Activated CD4-positive, alpha-beta memory T cell treated with anti-CD3 and anti-CD28 coated beads for 36 hours (primary cell): Measurements from ENCODE around the gene GNG14. TPM values are rescaled to one million over a fixed set of nuclear protein-coding genes. Genes with fewer than 3 reads are reported as not detected.
"Not testable (repeated sequence)": the region's sequence is repeated elsewhere in the genome, so short reads cannot be mapped to it uniquely, and the experiment has no call there.

Experiments
- CTCF ChIA-PET: fragments of 350-600 bp; sonication (Branson Sonifier 250); formaldehyde crosslinking; loops from one replicate; lab custom pipeline; 2021; ENCODE audit warnings: antibody characterized with exemption, inconsistent platforms; lab: Charles Lee
- POLR2A ChIA-PET: fragments of 350-600 bp; sonication (Branson Sonifier 250); formaldehyde crosslinking; loops from one replicate; lab custom pipeline; 2021; ENCODE audit warnings: antibody characterized with exemption; lab: Charles Lee
- DNase-seq: peaks from one replicate; pipeline ENCODE4 v3.0.0-alpha.2; 2020
- H3K27ac Mint-ChIP-seq: one replicate; pipeline ENCODE4 v1.8.0; 2021; ENCODE audit warnings: mixed read lengths
- H3K27me3 Mint-ChIP-seq: one replicate; pipeline ENCODE4 v1.8.0; 2021; ENCODE audit warnings: mixed read lengths
- H3K36me3 Mint-ChIP-seq: one replicate; pipeline ENCODE4 v1.8.0; 2021; ENCODE audit warnings: mixed read lengths
- H3K4me1 Mint-ChIP-seq: one replicate; pipeline ENCODE4 v1.8.0; 2021; ENCODE audit warnings: low read depth, mixed read lengths
- H3K4me3 Mint-ChIP-seq: one replicate; pipeline ENCODE4 v1.8.0; 2021; ENCODE audit warnings: mild to moderate bottlenecking, mixed read lengths
- H3K9me3 Mint-ChIP-seq: one replicate; pipeline ENCODE4 v1.8.0; 2021; ENCODE audit warnings: mixed read lengths
- intact Hi-C: fragments of 100-400 bp; cut with micrococcal nuclease; formaldehyde crosslinking; loops from one replicate; pipeline ENCODE4 v1.15.1; 2023
- total RNA-seq, 2 experiments: library from RNA; stranded (reverse); gene quantifications; one replicate each; pipeline ENCODE4 v1.2.3, GENCODE V29; 2021

Gene GNG14
- total RNA-seq, 2 experiments from 2014 or later = not detected

GRCh38 chr19:12697425-12697824, 9.6 kb downstream of the GNG14 start:
- peaks cover 14% of the 10 kb centered on the region for H3K4me1 Mint-ChIP-seq
- not testable (repeated sequence) for DNase-seq, H3K9me3 Mint-ChIP-seq, H3K27ac Mint-ChIP-seq, H3K27me3 Mint-ChIP-seq
- intact Hi-C loops = loop anchor here (2.0 kb wide), 1 partner anchor 25 kb away; the partner anchor contains the start of gene TNPO2
- POLR2A ChIA-PET = interaction anchor here (1.5 to 2.5 kb wide), 3 partner anchors 16 to 240 kb away, joined by 3 to 14 read pairs (median 12); partner anchors contain the start of gene DHPS
- CTCF ChIA-PET = interaction anchor here (1.0 to 2.6 kb wide), 5 partner anchors 12 to 63 kb away, joined by 3 to 12 read pairs (median 3); no protein-coding TSS in a partner anchor
- H3K36me3 Mint-ChIP-seq = peaks cover 13% of the 10 kb centered on the region
- peak overlapping the region; percentile 26 for H3K4me3 Mint-ChIP-seq

DNA sequence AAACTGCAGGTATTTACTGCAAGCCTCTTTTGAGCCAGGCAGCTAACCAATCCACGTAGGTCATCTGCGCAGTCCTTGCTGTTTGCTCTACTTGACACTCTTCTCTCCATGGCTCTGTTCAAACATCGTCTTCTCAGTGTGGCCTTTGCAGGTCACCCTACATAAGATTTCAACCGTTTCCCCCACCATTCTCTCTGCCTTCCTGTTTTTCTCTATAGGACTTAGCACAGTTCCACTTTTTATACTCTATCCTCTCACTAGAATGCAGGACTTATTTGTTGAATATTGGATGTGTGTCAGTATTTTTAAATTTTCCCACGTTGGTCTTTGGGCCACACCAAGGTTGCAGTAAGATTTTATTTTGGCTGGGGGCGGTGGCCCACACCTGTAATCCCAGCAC, 10.3 kb downstream of the GNG14 start:
- intact Hi-C loops = no loop called here
- peak overlapping the region; percentile 22 for H3K4me3 Mint-ChIP-seq
- no peaks in the 10 kb centered on the region for H3K9me3 Mint-ChIP-seq
- POLR2A ChIA-PET = no interaction called here
- no peak for DNase-seq
- CTCF ChIA-PET = interaction anchor here (1.0 to 1.2 kb wide), 3 partner anchors 12 to 62 kb away, joined by 3 read pairs; no protein-coding TSS in a partner anchor
- peaks cover 15% of the 10 kb centered on the region for H3K36me3 Mint-ChIP-seq
- H3K4me1 Mint-ChIP-seq = peaks cover 14% of the 10 kb centered on the region
- no peaks in the 10 kb centered on the region for H3K27me3 Mint-ChIP-seq
- H3K27ac Mint-ChIP-seq = no peak overlapping the region

GRCh38 chr19:12701596-12702282, 13.9 kb downstream of the GNG14 start:
- no peaks in the 10 kb centered on the region for H3K9me3 Mint-ChIP-seq
- H3K36me3 Mint-ChIP-seq = peaks cover 40% of the 10 kb centered on the region
- ChIA-PET CTCF (interaction anchor here (0.6 kb wide), 1 partner anchor 46 kb away, joined by 3 read pairs; no protein-coding TSS in a partner anchor), POLR2A (no interaction called here)
- no peak overlapping the region for H3K4me3 Mint-ChIP-seq
- intact Hi-C loops = no loop called here
- H3K27me3 Mint-ChIP-seq = no peaks in the 10 kb centered on the region
- no peak for DNase-seq
- no peak overlapping the region for H3K27ac Mint-ChIP-seq
- peaks cover 4% of the 10 kb centered on the region for H3K4me1 Mint-ChIP-seq

GRCh38 chr19:12703046-12703445, 15.2 kb downstream of the GNG14 start:
- intact Hi-C loops = no loop called here
- peaks cover 44% of the 10 kb centered on the region for H3K36me3 Mint-ChIP-seq
- ChIA-PET POLR2A (no interaction called here), CTCF (interaction anchor here (0.9 kb wide), 1 partner anchor 57 kb away, joined by 3 read pairs; no protein-coding TSS in a partner anchor)
- H3K4me1 Mint-ChIP-seq = peaks cover 2% of the 10 kb centered on the region
- no peak overlapping the region for H3K27ac Mint-ChIP-seq
- H3K4me3 Mint-ChIP-seq = no peak overlapping the region
- H3K27me3 Mint-ChIP-seq = no peaks in the 10 kb centered on the region
- DNase-seq = peak; percentile 17
- no peaks in the 10 kb centered on the region for H3K9me3 Mint-ChIP-seq

- peaks cover 48% of the 10 kb centered on the region for H3K36me3 Mint-ChIP-seq
- H3K9me3 Mint-ChIP-seq = no peaks in the 10 kb centered on the region
- H3K27ac Mint-ChIP-seq = no peak overlapping the region
- H3K27me3 Mint-ChIP-seq = no peaks in the 10 kb centered on the region
- POLR2A ChIA-PET = no interaction called here
- CTCF ChIA-PET = no interaction called here
- H3K4me3 Mint-ChIP-seq = no peak overlapping the region
- no peaks in the 10 kb centered on the region for H3K4me1 Mint-ChIP-seq
- DNase-seq = no peak
- intact Hi-C loops = no loop called here
Observed at GRCh38 chr19:12705169-12705568, 17.4 kb downstream of the GNG14 start.

- no peaks in the 10 kb centered on the region for H3K9me3 Mint-ChIP-seq
- intact Hi-C loops = no loop called here
- H3K4me3 Mint-ChIP-seq = no peak overlapping the region
- DNase-seq = no peak
- H3K27me3 Mint-ChIP-seq = no peaks in the 10 kb centered on the region
- POLR2A ChIA-PET = no interaction called here
- H3K4me1 Mint-ChIP-seq = no peaks in the 10 kb centered on the region
- CTCF ChIA-PET = no interaction called here
- H3K27ac Mint-ChIP-seq = no peak overlapping the region
- H3K36me3 Mint-ChIP-seq = peaks cover 52% of the 10 kb centered on the region
Observed at GRCh38 chr19:12705654-12706331, 18.0 kb downstream of the GNG14 start.

GRCh38 chr19:12706332-12706718, 18.5 kb downstream of the GNG14 start:
- ChIA-PET CTCF (no interaction called here), POLR2A (interaction anchor here (0.6 kb wide), 1 partner anchor 16 kb away, joined by 3 read pairs; no protein-coding TSS in a partner anchor)
- no peak for DNase-seq
- H3K27ac Mint-ChIP-seq = no peak overlapping the region
- intact Hi-C loops = no loop called here
- no peaks in the 10 kb centered on the region for H3K9me3 Mint-ChIP-seq
- peaks cover 51% of the 10 kb centered on the region for H3K36me3 Mint-ChIP-seq
- H3K4me3 Mint-ChIP-seq = no peak overlapping the region
- no peaks in the 10 kb centered on the region for H3K4me1 Mint-ChIP-seq
- no peaks in the 10 kb centered on the region for H3K27me3 Mint-ChIP-seq

DNA sequence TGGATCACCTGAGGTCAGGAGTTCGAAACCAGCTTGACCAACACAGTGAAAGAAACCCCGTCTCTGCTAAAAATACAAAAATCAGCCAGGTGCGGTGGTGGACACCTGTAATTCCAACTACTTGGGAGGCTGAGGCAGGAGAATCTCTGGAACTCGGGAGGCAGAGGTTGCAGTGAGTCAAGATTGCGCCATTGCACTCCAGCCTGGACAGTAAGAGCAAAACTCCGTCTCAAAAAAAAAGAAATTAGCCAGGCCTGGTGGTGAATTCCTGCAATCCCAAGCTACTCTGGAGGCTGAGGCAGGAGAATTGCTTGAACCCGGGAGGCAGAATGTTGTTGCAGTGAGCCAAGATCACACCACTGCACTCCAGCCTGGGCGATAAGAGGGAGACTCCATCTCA, 20.8 kb downstream of the GNG14 start:
- POLR2A ChIA-PET = interaction anchor here (0.6 kb wide), 1 partner anchor 26 kb away, joined by 3 read pairs; no protein-coding TSS in a partner anchor
- Mint-ChIP-seq H3K4me3 (no peak overlapping the region), H3K9me3 (no peaks in the 10 kb centered on the region), H3K4me1 (no peaks in the 10 kb centered on the region), H3K27ac (no peak overlapping the region), H3K27me3 (no peaks in the 10 kb centered on the region), H3K36me3 (peaks cover 50% of the 10 kb centered on the region)
- DNase-seq = no peak
- CTCF ChIA-PET = interaction anchor here (0.6 to 1.0 kb wide), 2 partner anchors 15 to 88 kb away, joined by 3 read pairs; no protein-coding TSS in a partner anchor
- intact Hi-C loops = no loop called here

DNA sequence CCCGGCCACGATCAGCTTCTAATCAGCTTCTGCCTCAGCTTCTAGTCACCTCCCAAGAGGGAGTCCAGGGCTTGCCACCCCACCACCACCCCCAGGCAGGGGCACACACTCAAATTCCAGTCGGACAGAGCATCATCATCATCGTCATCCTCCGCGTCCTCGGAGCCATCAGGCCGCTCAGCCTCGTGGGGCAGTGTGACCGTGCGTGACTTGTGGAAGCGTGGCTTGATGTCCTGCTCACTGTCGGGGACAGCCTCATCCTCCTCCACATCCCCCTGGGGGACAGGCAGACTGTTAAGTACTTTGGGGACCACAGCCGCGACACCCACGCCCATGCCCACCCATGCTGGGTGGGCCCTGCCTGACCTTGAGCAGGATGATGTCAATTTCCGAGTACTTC, 23.4 kb downstream of the GNG14 start:
- no peak overlapping the region for H3K4me3 Mint-ChIP-seq
- no peak overlapping the region for H3K27ac Mint-ChIP-seq
- DNase-seq = no peak
- ChIA-PET POLR2A (no interaction called here), CTCF (interaction anchor here (1.4 kb wide), 1 partner anchor 47 kb away, joined by 4 read pairs; no protein-coding TSS in a partner anchor)
- peaks cover 47% of the 10 kb centered on the region for H3K36me3 Mint-ChIP-seq
- intact Hi-C loops = no loop called here
- no peaks in the 10 kb centered on the region for H3K27me3 Mint-ChIP-seq
- no peaks in the 10 kb centered on the region for H3K9me3 Mint-ChIP-seq
- H3K4me1 Mint-ChIP-seq = no peaks in the 10 kb centered on the region

DNA sequence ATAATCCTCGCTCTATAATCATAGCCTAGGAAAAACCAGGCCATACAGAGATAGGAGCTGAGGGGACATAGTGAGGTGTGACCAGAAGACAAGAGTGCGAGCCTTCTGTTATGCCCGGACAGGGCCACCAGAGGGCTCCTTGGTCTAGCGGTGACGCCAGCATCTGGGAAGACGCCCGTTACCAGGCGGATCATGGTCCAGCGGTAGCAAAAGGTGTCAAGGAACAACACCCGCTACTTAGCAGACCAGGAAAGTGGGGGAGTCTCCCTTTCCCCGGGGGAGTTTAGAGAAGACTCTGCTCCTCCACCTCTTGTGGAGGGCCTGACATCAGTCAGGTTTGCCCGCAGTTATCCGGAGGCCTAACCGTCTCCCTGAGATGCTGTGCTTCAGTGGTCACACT, 24.3 kb downstream of the GNG14 start:
- peak; percentile 40 for DNase-seq
- H3K27ac Mint-ChIP-seq, H3K4me1 Mint-ChIP-seq, POLR2A ChIA-PET, H3K9me3 Mint-ChIP-seq, H3K4me3 Mint-ChIP-seq, CTCF ChIA-PET, intact Hi-C loops, H3K27me3 Mint-ChIP-seq: not testable (repeated sequence)
- peaks cover 43% of the 10 kb centered on the region for H3K36me3 Mint-ChIP-seq

GRCh38 chr19:12713304-12713703, 25.5 kb downstream of the GNG14 start:
- DNase-seq, CTCF ChIA-PET, H3K27ac Mint-ChIP-seq, H3K4me3 Mint-ChIP-seq, H3K27me3 Mint-ChIP-seq, intact Hi-C loops, H3K9me3 Mint-ChIP-seq, H3K4me1 Mint-ChIP-seq, POLR2A ChIA-PET: not testable (repeated sequence)
- peaks cover 41% of the 10 kb centered on the region for H3K36me3 Mint-ChIP-seq

GRCh38 chr19:12715102-12715501, 27.3 kb downstream of the GNG14 start:
- intact Hi-C loops = no loop called here
- peaks cover 10% of the 10 kb centered on the region for H3K4me1 Mint-ChIP-seq
- DNase-seq = no peak
- no peak overlapping the region for H3K4me3 Mint-ChIP-seq
- ChIA-PET POLR2A (interaction anchor here (1.0 kb wide), 1 partner anchor 9 kb away, joined by 3 read pairs; the partner anchor contains the start of gene TNPO2), CTCF (interaction anchor here (5.8 kb wide), 1 partner anchor 44 kb away, joined by 60 read pairs; no protein-coding TSS in a partner anchor)
- no peaks in the 10 kb centered on the region for H3K27me3 Mint-ChIP-seq
- no peak overlapping the region for H3K27ac Mint-ChIP-seq
- H3K36me3 Mint-ChIP-seq = peaks cover 50% of the 10 kb centered on the region
- no peaks in the 10 kb centered on the region for H3K9me3 Mint-ChIP-seq
